HepG2 (cell line): ENCODE data around the gene EPX. TPM values are rescaled to one million over a fixed set of nuclear protein-coding genes. Genes with fewer than 3 reads are reported as not detected.
A peak's percentile ranks its signal among the peaks of the same experiment; 100 is the strongest.

Experiments
- ADNP ChIP-seq: sonication (generic); formaldehyde crosslinking; IDR thresholded peaks from 2 replicates; pipeline ENCODE4 v1.4.0; 2020; ENCODE audit warnings: missing genetic modification reagents
- CERS6 ChIP-seq: sonication (generic); formaldehyde crosslinking; IDR thresholded peaks from 2 replicates; pipeline ENCODE4 v1.5.0; 2020; ENCODE audit warnings: missing genetic modification reagents
- FOXK1 ChIP-seq: sonication (generic); formaldehyde crosslinking; IDR thresholded peaks from 2 replicates; pipeline ENCODE4 v1.4.0; 2020; ENCODE audit warnings: low read depth, missing genetic modification reagents, borderline replicate concordance
- GATAD2A ChIP-seq: IDR thresholded peaks from 2 replicates; pipeline ENCODE4 v1.6.1; 2016
- IKZF4 ChIP-seq: sonication (generic); formaldehyde crosslinking; IDR thresholded peaks from 2 replicates; pipeline ENCODE4 v1.5.1; 2020; ENCODE audit warnings: borderline replicate concordance, mild to moderate bottlenecking, low read depth, missing genetic modification reagents; ENCODE audit errors: not compliant biosample characterization
- JUN ChIP-seq: sonication (generic); formaldehyde crosslinking; IDR thresholded peaks from 2 replicates; pipeline ENCODE4 v1.4.0; 2020; ENCODE audit warnings: mild to moderate bottlenecking, missing genetic modification reagents
- MXD4 ChIP-seq: IDR thresholded peaks from 2 replicates; pipeline ENCODE4 v1.6.1; 2016; ENCODE audit warnings: mild to moderate bottlenecking, missing biosample characterization, missing genetic modification reagents
- NFYB ChIP-seq: sonication (generic); formaldehyde crosslinking; IDR thresholded peaks from 2 replicates; pipeline ENCODE4 v1.4.0; 2020; ENCODE audit warnings: missing genetic modification reagents
- RAD21 ChIP-seq: fragments of 450-650 bp; formaldehyde crosslinking; IDR thresholded peaks from 2 replicates; pipeline ENCODE4 v1.5.0; 2020; ENCODE audit warnings: mild to moderate bottlenecking
- SIX4 ChIP-seq: sonication (generic); formaldehyde crosslinking; IDR thresholded peaks from 2 replicates; pipeline ENCODE4 v1.4.0; 2020; ENCODE audit warnings: missing genetic modification reagents
- SNAPC5 ChIP-seq: sonication (generic); formaldehyde crosslinking; IDR thresholded peaks from 2 replicates; pipeline ENCODE4 v1.8.1; 2023; ENCODE audit warnings: mild to moderate bottlenecking, missing genetic modification reagents, borderline replicate concordance
- ZBTB2 ChIP-seq: sonication (generic); formaldehyde crosslinking; IDR thresholded peaks from 2 replicates; pipeline ENCODE4 v1.8.0; 2022; ENCODE audit warnings: low read depth, missing genetic modification reagents
- ZC3H4 ChIP-seq: sonication (generic); formaldehyde crosslinking; IDR thresholded peaks from 2 replicates; pipeline ENCODE4 v1.4.0; 2020; ENCODE audit warnings: missing genetic modification reagents, borderline replicate concordance
- ZNF543 ChIP-seq: sonication (generic); formaldehyde crosslinking; IDR thresholded peaks from 2 replicates; pipeline ENCODE4 v1.4.0; 2020; ENCODE audit warnings: mild to moderate bottlenecking, missing genetic modification reagents
- ZNF776 ChIP-seq: sonication (generic); formaldehyde crosslinking; IDR thresholded peaks from 2 replicates; pipeline ENCODE4 v1.4.0; 2020; ENCODE audit warnings: mild to moderate bottlenecking, missing genetic modification reagents
- ZZZ3 ChIP-seq: sonication (generic); formaldehyde crosslinking; IDR thresholded peaks from 2 replicates; pipeline ENCODE4 v1.4.0; 2020; ENCODE audit warnings: missing genetic modification reagents, mild to moderate bottlenecking, borderline replicate concordance
- polyA plus RNA-seq, 8 experiments: library from polyadenylated mRNA; depleted of rRNA in 3 of 8; stranded (reverse) in 7 of 8; unstranded in 1 of 8; fragments of >200 nt; fragmentation: Illumina TruSeq in 4 of 8; extraction: Trizol in 4 of 8; gene quantifications; 2 replicates each; pipeline versions ENCODE4 v1.2.1 to v1.2.3, GENCODE V29; 2011 to 2016; ENCODE audit warnings: low read depth in 4 of 8, missing spikeins in 1 of 8, mixed read lengths in 1 of 8; ENCODE audit not compliant: insufficient read depth in 1 of 8
- total RNA-seq, 5 experiments: library from RNA; depleted of rRNA; stranded (reverse); fragments of >200 nt; fragmentation: Illumina TruSeq; extraction: Trizol; gene quantifications; 2 replicates each; pipeline ENCODE4 v1.2.3, GENCODE V29; 2016; ENCODE audit warnings: low read depth in 1 of 5
- TF ChIP-seq, protein P1 (sequence below): sonication (generic); formaldehyde crosslinking; conservative IDR thresholded peaks from 2 replicates; pipeline ENCODE4 v1.8.0; 2022; ENCODE audit warnings: missing genetic modification reagents
- TF ChIP-seq, protein P2 (sequence below): sonication (generic); formaldehyde crosslinking; IDR thresholded peaks from 2 replicates; pipeline ENCODE4 v1.8.0; 2023; ENCODE audit warnings: mild to moderate bottlenecking, missing genetic modification reagents
- TF ChIP-seq, protein P3 (sequence below): sonication (generic); formaldehyde crosslinking; IDR thresholded peaks from 2 replicates; pipeline ENCODE4 v1.5.0; 2020; ENCODE audit warnings: missing genetic modification reagents

Gene EPX
- total and polyA plus RNA-seq, 2 of the 13 experiments (the other 11 are each of a cell fraction or from before 2014, with no cell fraction given), result not detected

DNA sequence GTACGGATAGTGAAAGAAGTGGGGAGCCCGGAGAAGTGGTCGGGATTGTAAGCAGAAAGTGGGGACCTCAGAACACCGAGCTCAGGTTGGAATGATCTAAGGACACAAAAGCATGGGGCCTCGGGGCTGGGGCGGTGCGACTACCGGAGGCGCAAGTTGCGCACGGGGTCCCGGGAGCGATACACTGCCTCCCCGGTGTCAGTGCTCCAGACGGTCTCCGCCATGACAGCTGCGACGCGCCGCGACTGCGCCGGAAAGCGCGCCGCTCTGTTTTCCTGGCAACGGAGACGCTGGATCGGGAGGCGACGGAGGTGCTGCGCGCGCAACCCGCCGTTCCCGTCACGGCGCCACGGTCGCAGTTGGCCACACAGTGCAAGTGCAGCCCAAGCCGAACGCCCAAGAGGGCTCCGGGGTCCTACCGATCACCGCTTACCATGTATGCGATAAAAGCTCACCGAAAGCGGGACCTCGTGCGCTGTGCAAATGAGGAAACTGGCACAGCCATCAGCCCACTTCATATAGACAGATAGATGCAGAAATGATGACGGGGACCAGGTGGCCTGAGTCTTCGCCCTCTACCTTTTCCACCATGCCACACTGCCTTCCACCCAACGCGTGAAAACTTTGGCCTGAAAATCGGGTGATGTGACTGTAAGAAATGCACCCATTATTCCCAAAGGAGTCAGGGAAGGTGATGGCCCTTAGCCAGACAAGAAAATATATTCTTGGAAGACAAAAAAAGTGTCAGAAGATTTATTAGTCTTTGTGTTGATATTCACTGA lies 26.7 kb downstream of the EPX start, which contains the start of gene MKS1 (continued):
- peak; percentile 45 for TF ChIP-seq IKZF4 (CRISPR knock-in tag)
- TF ChIP-seq NFYB, result peak; percentile 33; the same call in 1 of the 2 replicates
- peak; percentile 67 for TF ChIP-seq GATAD2A (CRISPR knock-in tag)
- no peak; the same call in 1 of the 2 replicates for TF ChIP-seq ZZZ3
- TF ChIP-seq RAD21 (CRISPR knock-in tag), result peak; percentile 21; the same call in 1 of the 2 replicates
- TF ChIP-seq MXD4, result peak; percentile 82
- TF ChIP-seq ZNF543 (CRISPR knock-in tag), result peak; percentile 61; the same call in 1 of the 2 replicates
- TF ChIP-seq SNAPC5 (CRISPR knock-in tag), result no peak
- TF ChIP-seq, protein P1, sequence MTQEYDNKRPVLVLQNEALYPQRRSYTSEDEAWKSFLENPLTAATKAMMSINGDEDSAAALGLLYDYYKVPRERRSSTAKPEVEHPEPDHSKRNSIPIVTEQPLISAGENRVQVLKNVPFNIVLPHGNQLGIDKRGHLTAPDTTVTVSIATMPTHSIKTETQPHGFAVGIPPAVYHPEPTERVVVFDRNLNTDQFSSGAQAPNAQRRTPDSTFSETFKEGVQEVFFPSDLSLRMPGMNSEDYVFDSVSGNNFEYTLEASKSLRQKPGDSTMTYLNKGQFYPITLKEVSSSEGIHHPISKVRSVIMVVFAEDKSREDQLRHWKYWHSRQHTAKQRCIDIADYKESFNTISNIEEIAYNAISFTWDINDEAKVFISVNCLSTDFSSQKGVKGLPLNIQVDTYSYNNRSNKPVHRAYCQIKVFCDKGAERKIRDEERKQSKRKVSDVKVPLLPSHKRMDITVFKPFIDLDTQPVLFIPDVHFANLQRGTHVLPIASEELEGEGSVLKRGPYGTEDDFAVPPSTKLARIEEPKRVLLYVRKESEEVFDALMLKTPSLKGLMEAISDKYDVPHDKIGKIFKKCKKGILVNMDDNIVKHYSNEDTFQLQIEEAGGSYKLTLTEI (CRISPR knock-in tag), result no peak
- TF ChIP-seq, protein P2, sequence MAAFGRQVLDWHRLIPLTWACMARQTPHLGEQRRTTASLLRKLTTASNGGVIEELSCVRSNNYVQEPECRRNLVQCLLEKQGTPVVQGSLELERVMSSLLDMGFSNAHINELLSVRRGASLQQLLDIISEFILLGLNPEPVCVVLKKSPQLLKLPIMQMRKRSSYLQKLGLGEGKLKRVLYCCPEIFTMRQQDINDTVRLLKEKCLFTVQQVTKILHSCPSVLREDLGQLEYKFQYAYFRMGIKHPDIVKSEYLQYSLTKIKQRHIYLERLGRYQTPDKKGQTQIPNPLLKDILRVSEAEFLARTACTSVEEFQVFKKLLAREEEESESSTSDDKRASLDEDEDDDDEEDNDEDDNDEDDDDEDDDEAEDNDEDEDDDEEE (CRISPR knock-in tag), result peak; percentile 88; the same call in 1 of the 2 replicates
- no peak; the same call in none of the 2 replicates for TF ChIP-seq ZNF776
- peak; percentile 52; the same call in 1 of the 2 replicates for TF ChIP-seq ZBTB2 (CRISPR knock-in tag)
- 0 out of 2 replicates have a peak, but pooled peaks have one; percentile 21 for TF ChIP-seq JUN (CRISPR knock-in tag)
- TF ChIP-seq FOXK1 (CRISPR knock-in tag), result peak; percentile 92
- TF ChIP-seq SIX4 (CRISPR knock-in tag), result peak; percentile 75
- 0 out of 2 replicates have a peak, but pooled peaks have one; percentile 9 for TF ChIP-seq ADNP (CRISPR knock-in tag)
- TF ChIP-seq, protein P3, sequence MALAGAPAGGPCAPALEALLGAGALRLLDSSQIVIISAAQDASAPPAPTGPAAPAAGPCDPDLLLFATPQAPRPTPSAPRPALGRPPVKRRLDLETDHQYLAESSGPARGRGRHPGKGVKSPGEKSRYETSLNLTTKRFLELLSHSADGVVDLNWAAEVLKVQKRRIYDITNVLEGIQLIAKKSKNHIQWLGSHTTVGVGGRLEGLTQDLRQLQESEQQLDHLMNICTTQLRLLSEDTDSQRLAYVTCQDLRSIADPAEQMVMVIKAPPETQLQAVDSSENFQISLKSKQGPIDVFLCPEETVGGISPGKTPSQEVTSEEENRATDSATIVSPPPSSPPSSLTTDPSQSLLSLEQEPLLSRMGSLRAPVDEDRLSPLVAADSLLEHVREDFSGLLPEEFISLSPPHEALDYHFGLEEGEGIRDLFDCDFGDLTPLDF, result peak; percentile 70; the same call in 1 of the 2 replicates
- no peak for TF ChIP-seq CERS6 (CRISPR knock-in tag)
- TF ChIP-seq ZC3H4 (CRISPR knock-in tag), result no peak
